ENCODE data around the gene LDB1. TPM values are rescaled to one million over a fixed set of nuclear protein-coding genes. Genes with fewer than 3 reads are reported as not detected.

The LDB1 gene
- total and polyA plus RNA-seq, 2 of the 13 experiments (the other 11 are each of a cell fraction or from before 2014, with no cell fraction given): 17.2 to 45.5 TPM

GRCh38 chr10:102120142-102120990 lies at the start of gene LDB1 (continued):
- TF ChIP-seq SOX6 (IDR thresholded peaks at IDR 0.05): no peak
- peak; percentile 40; the same call in 1 of the 2 replicates for TF ChIP-seq SOX6 (CRISPR knock-in tag; IDR thresholded peaks at IDR 0.05)
- TF ChIP-seq, protein P1, sequence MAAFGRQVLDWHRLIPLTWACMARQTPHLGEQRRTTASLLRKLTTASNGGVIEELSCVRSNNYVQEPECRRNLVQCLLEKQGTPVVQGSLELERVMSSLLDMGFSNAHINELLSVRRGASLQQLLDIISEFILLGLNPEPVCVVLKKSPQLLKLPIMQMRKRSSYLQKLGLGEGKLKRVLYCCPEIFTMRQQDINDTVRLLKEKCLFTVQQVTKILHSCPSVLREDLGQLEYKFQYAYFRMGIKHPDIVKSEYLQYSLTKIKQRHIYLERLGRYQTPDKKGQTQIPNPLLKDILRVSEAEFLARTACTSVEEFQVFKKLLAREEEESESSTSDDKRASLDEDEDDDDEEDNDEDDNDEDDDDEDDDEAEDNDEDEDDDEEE (CRISPR knock-in tag; IDR thresholded peaks at IDR 0.05): no peak; the same call in 1 of the 2 replicates
- TF ChIP-seq EZH2 (conservative IDR thresholded peaks at IDR 0.05; ENCODE audit: low read depth, low read length): no peak
- no peak for TF ChIP-seq KLF9 (CRISPR knock-in tag; IDR thresholded peaks at IDR 0.05; ENCODE audit: low read depth)
- no peak for TF ChIP-seq MAF1 (CRISPR knock-in tag; IDR thresholded peaks at IDR 0.05; ENCODE audit: borderline replicate concordance)
- no peak for TF ChIP-seq ZNF44 (CRISPR knock-in tag; IDR thresholded peaks at IDR 0.05)
- 0 out of 2 replicates have a peak, but pooled peaks have one; percentile 41 for TF ChIP-seq ZNF704 (CRISPR knock-in tag; IDR thresholded peaks at IDR 0.05; ENCODE audit: borderline replicate concordance)
- TF ChIP-seq, protein P2, sequence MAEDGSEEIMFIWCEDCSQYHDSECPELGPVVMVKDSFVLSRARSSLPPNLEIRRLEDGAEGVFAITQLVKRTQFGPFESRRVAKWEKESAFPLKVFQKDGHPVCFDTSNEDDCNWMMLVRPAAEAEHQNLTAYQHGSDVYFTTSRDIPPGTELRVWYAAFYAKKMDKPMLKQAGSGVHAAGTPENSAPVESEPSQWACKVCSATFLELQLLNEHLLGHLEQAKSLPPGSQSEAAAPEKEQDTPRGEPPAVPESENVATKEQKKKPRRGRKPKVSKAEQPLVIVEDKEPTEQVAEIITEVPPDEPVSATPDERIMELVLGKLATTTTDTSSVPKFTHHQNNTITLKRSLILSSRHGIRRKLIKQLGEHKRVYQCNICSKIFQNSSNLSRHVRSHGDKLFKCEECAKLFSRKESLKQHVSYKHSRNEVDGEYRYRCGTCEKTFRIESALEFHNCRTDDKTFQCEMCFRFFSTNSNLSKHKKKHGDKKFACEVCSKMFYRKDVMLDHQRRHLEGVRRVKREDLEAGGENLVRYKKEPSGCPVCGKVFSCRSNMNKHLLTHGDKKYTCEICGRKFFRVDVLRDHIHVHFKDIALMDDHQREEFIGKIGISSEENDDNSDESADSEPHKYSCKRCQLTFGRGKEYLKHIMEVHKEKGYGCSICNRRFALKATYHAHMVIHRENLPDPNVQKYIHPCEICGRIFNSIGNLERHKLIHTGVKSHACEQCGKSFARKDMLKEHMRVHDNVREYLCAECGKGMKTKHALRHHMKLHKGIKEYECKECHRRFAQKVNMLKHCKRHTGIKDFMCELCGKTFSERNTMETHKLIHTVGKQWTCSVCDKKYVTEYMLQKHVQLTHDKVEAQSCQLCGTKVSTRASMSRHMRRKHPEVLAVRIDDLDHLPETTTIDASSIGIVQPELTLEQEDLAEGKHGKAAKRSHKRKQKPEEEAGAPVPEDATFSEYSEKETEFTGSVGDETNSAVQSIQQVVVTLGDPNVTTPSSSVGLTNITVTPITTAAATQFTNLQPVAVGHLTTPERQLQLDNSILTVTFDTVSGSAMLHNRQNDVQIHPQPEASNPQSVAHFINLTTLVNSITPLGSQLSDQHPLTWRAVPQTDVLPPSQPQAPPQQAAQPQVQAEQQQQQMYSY (CRISPR knock-in tag; IDR thresholded peaks at IDR 0.05): peak; percentile 52; the same call in 1 of the 2 replicates
- TF ChIP-seq HNRNPUL1 (IDR thresholded peaks at IDR 0.05; ENCODE audit: low read depth, low read length): no peak
- TF ChIP-seq ZNF564 (CRISPR knock-in tag; IDR thresholded peaks at IDR 0.05): no peak
- TF ChIP-seq RXRA (CRISPR knock-in tag; IDR thresholded peaks at IDR 0.05): no peak
- TF ChIP-seq KDM2A (CRISPR knock-in tag; IDR thresholded peaks at IDR 0.05; ENCODE audit: borderline replicate concordance, low read depth): peak; percentile 73; the same call in 1 of the 2 replicates
- no peak for TF ChIP-seq PTBP1 (IDR thresholded peaks at IDR 0.05; ENCODE audit: low read depth, low read length, poor library complexity, severe bottlenecking)
- TF ChIP-seq ZNF644 (CRISPR knock-in tag; IDR thresholded peaks at IDR 0.05; ENCODE audit: low read depth): no peak
- TF ChIP-seq BRF2 (CRISPR knock-in tag; IDR thresholded peaks at IDR 0.05): no peak
- TF ChIP-seq, protein P3, sequence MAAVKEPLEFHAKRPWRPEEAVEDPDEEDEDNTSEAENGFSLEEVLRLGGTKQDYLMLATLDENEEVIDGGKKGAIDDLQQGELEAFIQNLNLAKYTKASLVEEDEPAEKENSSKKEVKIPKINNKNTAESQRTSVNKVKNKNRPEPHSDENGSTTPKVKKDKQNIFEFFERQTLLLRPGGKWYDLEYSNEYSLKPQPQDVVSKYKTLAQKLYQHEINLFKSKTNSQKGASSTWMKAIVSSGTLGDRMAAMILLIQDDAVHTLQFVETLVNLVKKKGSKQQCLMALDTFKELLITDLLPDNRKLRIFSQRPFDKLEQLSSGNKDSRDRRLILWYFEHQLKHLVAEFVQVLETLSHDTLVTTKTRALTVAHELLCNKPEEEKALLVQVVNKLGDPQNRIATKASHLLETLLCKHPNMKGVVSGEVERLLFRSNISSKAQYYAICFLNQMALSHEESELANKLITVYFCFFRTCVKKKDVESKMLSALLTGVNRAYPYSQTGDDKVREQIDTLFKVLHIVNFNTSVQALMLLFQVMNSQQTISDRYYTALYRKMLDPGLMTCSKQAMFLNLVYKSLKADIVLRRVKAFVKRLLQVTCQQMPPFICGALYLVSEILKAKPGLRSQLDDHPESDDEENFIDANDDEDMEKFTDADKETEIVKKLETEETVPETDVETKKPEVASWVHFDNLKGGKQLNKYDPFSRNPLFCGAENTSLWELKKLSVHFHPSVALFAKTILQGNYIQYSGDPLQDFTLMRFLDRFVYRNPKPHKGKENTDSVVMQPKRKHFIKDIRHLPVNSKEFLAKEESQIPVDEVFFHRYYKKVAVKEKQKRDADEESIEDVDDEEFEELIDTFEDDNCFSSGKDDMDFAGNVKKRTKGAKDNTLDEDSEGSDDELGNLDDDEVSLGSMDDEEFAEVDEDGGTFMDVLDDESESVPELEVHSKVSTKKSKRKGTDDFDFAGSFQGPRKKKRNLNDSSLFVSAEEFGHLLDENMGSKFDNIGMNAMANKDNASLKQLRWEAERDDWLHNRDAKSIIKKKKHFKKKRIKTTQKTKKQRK (IDR thresholded peaks at IDR 0.05; ENCODE audit: low read length): no peak
- TF ChIP-seq ZNF772 (CRISPR knock-in tag; IDR thresholded peaks at IDR 0.05): no peak; the same call in 1 of the 2 replicates
- no peak for TF ChIP-seq ZNF207 (IDR thresholded peaks at IDR 0.05; ENCODE audit: borderline replicate concordance)
